IMR-90 (cell line): Measurements from ENCODE around the gene KRTAP20-3. TPM values are rescaled to one million over a fixed set of nuclear protein-coding genes. Genes with fewer than 3 reads are reported as not detected.

ENCODE experiments used
- ATAC-seq: fragments of 200-7000 bp; cut with Tn5 transposase; 2 replicates; pipeline ENCODE4 v1.9.1; 2020; ENCODE audit warnings: low read depth, mild to moderate bottlenecking, moderate library complexity
- BruUV-seq: library from RNA; stranded (reverse); fragments of 400-500 nt; replicated peaks from 2 replicates; lab custom pipeline; 2021; lab: Mats Ljungman, UMichigan
- CTCF ChIA-PET: fragments of 300-600 bp; formaldehyde crosslinking; extraction: SDS; loops from one replicate; lab custom pipeline; 2021; ENCODE audit warnings: antibody characterized with exemption; lab: Yijun Ruan, JAX
- POLR2A ChIA-PET: fragments of 300-600 bp; sonication (Branson Sonifier 250); formaldehyde crosslinking; loops from one replicate; lab custom pipeline; 2022; ENCODE audit warnings: antibody characterized with exemption; ENCODE audit not compliant: unreplicated experiment; lab: Charles Lee
- DNase-seq: peaks from one replicate; pipeline ENCODE4 v3.0.0; 2013
- H2AFZ ChIP-seq: replicated peaks from 2 replicates; pipeline ENCODE3; 2013; ENCODE audit warnings: low read length, mild to moderate bottlenecking; ENCODE audit not compliant: poor library complexity
- H2AK5ac ChIP-seq: 2 replicates; pipeline ENCODE4 v1.6.1; 2013; ENCODE audit warnings: low read depth, low read length, inconsistent platforms
- H2AK9ac ChIP-seq: replicated peaks from 2 replicates; pipeline ENCODE3; 2013; ENCODE audit warnings: mild to moderate bottlenecking, low read depth, low read length, moderate library complexity; ENCODE audit not compliant: poor library complexity
- H2BK120ac ChIP-seq: 2 replicates; pipeline ENCODE4 v1.6.1; 2013; ENCODE audit warnings: low read depth, low read length, inconsistent platforms
- H2BK15ac ChIP-seq: 3 replicates; pipeline ENCODE4 v1.6.1; 2013; ENCODE audit warnings: low read depth, low read length, inconsistent platforms
- H2BK20ac ChIP-seq: 2 replicates; pipeline ENCODE4 v1.6.1; 2013; ENCODE audit warnings: low read depth, mild to moderate bottlenecking, inconsistent platforms, low read length, moderate library complexity
- H2BK5ac ChIP-seq: 2 replicates; pipeline ENCODE4 v1.6.1; 2013; ENCODE audit warnings: mild to moderate bottlenecking, low read depth, low read length, inconsistent platforms; ENCODE audit not compliant: poor library complexity, severe bottlenecking
- H3K14ac ChIP-seq: replicated peaks from 2 replicates; pipeline ENCODE4 v1.6.1; 2013; ENCODE audit warnings: low read depth, low read length, inconsistent platforms
- H3K18ac ChIP-seq: 2 replicates; pipeline ENCODE4 v1.6.1; 2013; ENCODE audit warnings: low read depth, low read length, control low read depth
- H3K23ac ChIP-seq: 2 replicates; pipeline ENCODE4 v1.6.1; 2013; ENCODE audit warnings: low read depth, low read length, inconsistent platforms
- H3K27ac ChIP-seq: 2 replicates; pipeline ENCODE4 v1.5.1; 2013; ENCODE audit warnings: mild to moderate bottlenecking, control low read depth, low read length; ENCODE audit not compliant: insufficient read depth
- H3K27me3 ChIP-seq: 2 replicates; pipeline ENCODE4 v1.6.1; 2013; ENCODE audit warnings: low read length; ENCODE audit not compliant: control insufficient read depth, insufficient read depth
- H3K36me3 ChIP-seq: 2 replicates; pipeline ENCODE4 v1.6.1; 2013; ENCODE audit warnings: low read length, mixed read lengths; ENCODE audit not compliant: control insufficient read depth, insufficient read depth
- H3K4ac ChIP-seq: 2 replicates; pipeline ENCODE4 v1.6.1; 2013; ENCODE audit warnings: low read depth, low read length, inconsistent platforms
- H3K4me1 ChIP-seq: 2 replicates; pipeline ENCODE4 v1.6.1; 2013; ENCODE audit warnings: low read length, mixed read lengths; ENCODE audit not compliant: control insufficient read depth, insufficient read depth
- H3K4me2 ChIP-seq: 2 replicates; pipeline ENCODE4 v1.6.1; 2013; ENCODE audit warnings: low read depth, mild to moderate bottlenecking, control low read depth, low read length, moderate library complexity
- H3K4me3 ChIP-seq: 2 replicates; pipeline ENCODE4 v1.5.1; 2013; ENCODE audit warnings: low read depth, mild to moderate bottlenecking, control low read depth, low read length, moderate library complexity; ENCODE audit not compliant: insufficient read depth
- H3K56ac ChIP-seq: 2 replicates; pipeline ENCODE4 v1.6.1; 2013; ENCODE audit warnings: low read length, inconsistent platforms; ENCODE audit not compliant: insufficient read depth; ENCODE audit errors: extremely low read depth
- H3K79me1 ChIP-seq, 2 experiments: 2 replicates each; pipeline ENCODE4 v1.6.1; 2013; ENCODE audit warnings: low read length in 2 of 2, inconsistent platforms in 1 of 2, low read depth in 1 of 2
- H3K9ac ChIP-seq: 2 replicates; pipeline ENCODE4 v1.6.1; 2013; ENCODE audit warnings: low read depth, low read length, control low read depth
- H3K9me1 ChIP-seq: 2 replicates; pipeline ENCODE4 v1.6.1; 2013; ENCODE audit warnings: low read length, inconsistent platforms; ENCODE audit not compliant: insufficient read depth
- H3K9me3 ChIP-seq: 2 replicates; pipeline ENCODE4 v1.6.1; 2013; ENCODE audit warnings: low read length; ENCODE audit not compliant: control insufficient read depth, insufficient read depth
- H4K20me1 ChIP-seq: 2 replicates; pipeline ENCODE4 v1.6.1; 2013; ENCODE audit warnings: low read length, inconsistent platforms; ENCODE audit not compliant: insufficient read depth
- H4K5ac ChIP-seq: 2 replicates; pipeline ENCODE4 v1.6.1; 2013; ENCODE audit warnings: mild to moderate bottlenecking, low read depth, low read length, control low read depth
- H4K8ac ChIP-seq, 2 experiments: 2 replicates each; pipeline ENCODE4 v1.6.1; 2013; ENCODE audit warnings: low read depth in 2 of 2, low read length in 2 of 2, control low read depth in 1 of 2, inconsistent platforms in 1 of 2
- H4K91ac ChIP-seq: 2 replicates; pipeline ENCODE4 v1.6.1; 2013; ENCODE audit warnings: low read depth, low read length, inconsistent platforms; ENCODE audit not compliant: insufficient read depth
- CHD1 ChIP-seq: IDR thresholded peaks from 2 replicates; pipeline ENCODE4 v1.6.1; 2012; ENCODE audit warnings: low read depth, low read length, improper control_type of control experiment
- FOS ChIP-seq: fragments of 150-350 bp; IDR thresholded peaks from 2 replicates; pipeline ENCODE4 v1.6.1; 2016; ENCODE audit warnings: low read depth, low read length
- MAZ ChIP-seq: IDR thresholded peaks from 2 replicates; pipeline ENCODE4 v1.6.1; 2012; ENCODE audit warnings: low read depth, mild to moderate bottlenecking, low read length, improper control_type of control experiment, moderate library complexity, borderline replicate concordance
- NFE2L2 ChIP-seq: fragments of 150-350 bp; IDR thresholded peaks from 2 replicates; pipeline ENCODE4 v1.6.1; 2016; ENCODE audit warnings: low read depth, mild to moderate bottlenecking, low read length
- POLR2A ChIP-seq: IDR thresholded peaks from 2 replicates; pipeline ENCODE4 v1.6.1; 2012; ENCODE audit warnings: mild to moderate bottlenecking, low read depth, low read length
- RCOR1 ChIP-seq: IDR thresholded peaks from 2 replicates; pipeline ENCODE4 v1.6.1; 2012; ENCODE audit warnings: mild to moderate bottlenecking, low read length, improper control_type of control experiment; ENCODE audit not compliant: insufficient replicate concordance
- SMC3 ChIP-seq: fragments of 150-350 bp; IDR thresholded peaks from 2 replicates; pipeline ENCODE4 v1.6.1; 2016; ENCODE audit warnings: low read depth, mild to moderate bottlenecking, antibody characterized with exemption, low read length, moderate library complexity
- WGBS, 2 experiments: methylation state at CpG; one replicate each; pipeline versions ENCODE4 v1.1.5 to v1.1.7; 2013; ENCODE audit warnings: missing lambda C conversion rate in 2 of 2; ENCODE audit not compliant: insufficient read length in 1 of 2; ENCODE audit errors: extremely low coverage in 2 of 2; 5-methylcytosine and 5-hydroxymethylcytosine counted together
- dilution Hi-C: fragments of 300-500 bp; cut with HindIII; formaldehyde crosslinking; loops from one replicate; pipeline ENCODE4 v1.14.3; 2018; ENCODE audit warnings: low sequenced_read_pairs; ENCODE audit not compliant: unreplicated experiment
- in situ Hi-C: fragments of 300-500 bp; cut with MboI; formaldehyde crosslinking; loops from 3 replicates; pipeline ENCODE4 v1.14.3; 2019; ENCODE audit warnings: low sequenced_read_pairs, inconsistent platforms, mixed read lengths
- intact Hi-C: fragments of 100-400 bp; cut with micrococcal nuclease; formaldehyde crosslinking; loops from 2 replicates; pipeline ENCODE4 v1.10.0; 2022
- polyA plus RNA-seq, 3 experiments: library from polyadenylated mRNA; depleted of rRNA; stranded (reverse); fragments of >200 nt; gene quantifications; 2 replicates each; pipeline ENCODE4 v1.2.3, GENCODE V29; 2012; ENCODE audit warnings: low replicate concordance in 1 of 3
- total RNA-seq: library from RNA; depleted of rRNA; stranded (reverse); fragments of >200 nt; gene quantifications from 2 replicates; pipeline ENCODE4 v1.2.3, GENCODE V29; 2012
- TF ChIP-seq, protein P1 (sequence below): fragments of 150-350 bp; IDR thresholded peaks from 2 replicates; pipeline ENCODE4 v1.6.1; 2016; ENCODE audit warnings: low read depth, mild to moderate bottlenecking, low read length, moderate library complexity, borderline replicate concordance

The KRTAP20-3 gene
- total and polyA plus RNA-seq, 2 of the 4 experiments (the other 2 are of a cell fraction), result not detected

- no peak overlapping the region for H3K4ac ChIP-seq
- no peaks in the 10 kb centered on the region for H3K9me1 ChIP-seq
- H2BK120ac ChIP-seq, result no peak overlapping the region
- in situ Hi-C loops, result no loop called here
- WGBS, 2 experiments, result no CpG with 5 or more reads among the region's 2 CpGs
- ChIA-PET CTCF (no interaction called here), POLR2A (no interaction called here)
- no peaks in the 10 kb centered on the region for H4K20me1 ChIP-seq
- no peak overlapping the region for H2AK9ac ChIP-seq
- H3K56ac ChIP-seq, result no peak overlapping the region
- no peak overlapping the region for H4K91ac ChIP-seq
- H3K18ac ChIP-seq, result no peak overlapping the region
- no TSS peak for BruUV-seq
- H4K8ac ChIP-seq, result no peak overlapping the region
- no peaks in the 10 kb centered on the region for H3K79me1 ChIP-seq
- no peak overlapping the region for H3K4me2 ChIP-seq
- no peak overlapping the region for H3K14ac ChIP-seq
- H3K36me3 ChIP-seq, result no peaks in the 10 kb centered on the region
- no peak overlapping the region for H3K27ac ChIP-seq
- no peaks in the 10 kb centered on the region for H3K4me1 ChIP-seq
- H3K23ac ChIP-seq, result no peak overlapping the region
- H2BK5ac ChIP-seq, result no peak overlapping the region
- H3K9ac ChIP-seq, result no peak overlapping the region
- H3K4me3 ChIP-seq, result no peak overlapping the region
- no peak overlapping the region for H2BK20ac ChIP-seq
- no peak overlapping the region for H2BK15ac ChIP-seq
- no peak overlapping the region for H2AFZ ChIP-seq
- intact Hi-C loops, result no loop called here
- H3K9me3 ChIP-seq, result peaks cover 16% of the 10 kb centered on the region
- no peak for TF ChIP-seq SMC3
- TF ChIP-seq NFE2L2, result no peak
- TF ChIP-seq MAZ, result no peak
- no peak for TF ChIP-seq FOS
- no peak for TF ChIP-seq POLR2A
- TF ChIP-seq CHD1, result no peak
- no peak for TF ChIP-seq RCOR1
- TF ChIP-seq, protein P1, sequence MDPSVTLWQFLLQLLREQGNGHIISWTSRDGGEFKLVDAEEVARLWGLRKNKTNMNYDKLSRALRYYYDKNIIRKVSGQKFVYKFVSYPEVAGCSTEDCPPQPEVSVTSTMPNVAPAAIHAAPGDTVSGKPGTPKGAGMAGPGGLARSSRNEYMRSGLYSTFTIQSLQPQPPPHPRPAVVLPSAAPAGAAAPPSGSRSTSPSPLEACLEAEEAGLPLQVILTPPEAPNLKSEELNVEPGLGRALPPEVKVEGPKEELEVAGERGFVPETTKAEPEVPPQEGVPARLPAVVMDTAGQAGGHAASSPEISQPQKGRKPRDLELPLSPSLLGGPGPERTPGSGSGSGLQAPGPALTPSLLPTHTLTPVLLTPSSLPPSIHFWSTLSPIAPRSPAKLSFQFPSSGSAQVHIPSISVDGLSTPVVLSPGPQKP, result no peak
- no peaks in the 10 kb centered on the region for H3K27me3 ChIP-seq
- DNase-seq, result no peak
- no peak overlapping the region for H4K5ac ChIP-seq
- dilution Hi-C loops, result no loop called here
- ATAC-seq, result no peak
- H2AK5ac ChIP-seq, result no peak overlapping the region
Observed at GRCh38 chr21:30605968-30606367, 36.7 kb upstream of the KRTAP20-3 start.
